NCI-H524 (cell line): ENCODE data around the gene CNNM4.

ENCODE experiments used
- DNase-seq, 2 experiments: peaks; one replicate each; lab custom pipeline; 2025; lab: John Stamatoyannopoulos, UW

CNNM4 gene

GRCh38 chr2:96859099-96859649 lies 98.5 kb downstream of the CNNM4 start:
- DNase-seq: peak in 1 of 2 experiments; percentile 36

GRCh38 chr2:96859681-96860064 lies 99.0 kb downstream of the CNNM4 start:
- no peak for DNase-seq

GRCh38 chr2:96860065-96861029 lies 99.6 kb downstream of the CNNM4 start:
- DNase-seq: no peak

GRCh38 chr2:96861074-96861473 lies 100.4 kb downstream of the CNNM4 start:
- no peak for DNase-seq
